ENCODE data around the gene CPPED1. TPM values are rescaled to one million over a fixed set of nuclear protein-coding genes. Genes with fewer than 3 reads are reported as not detected.
"Not testable (repeated sequence)": the region's sequence is repeated elsewhere in the genome, so short reads cannot be mapped to it uniquely, and the experiment has no call there.

CPPED1 gene
- total RNA-seq, 1 donor from 2014 or later = 6.3 TPM

GRCh38 chr16:12773221-12773620 is 30.5 kb downstream of the CPPED1 start:
- no peak overlapping the region for H3K9ac ChIP-seq (ENCODE audit: low read depth in 1 of 3, low read length in 3 of 3)
- H3K4me1 ChIP-seq (ENCODE audit: control insufficient read depth in 3 of 3, insufficient read depth in 3 of 3, low read length in 3 of 3) = no peaks in the 10 kb centered on the region
- H3K36me3 ChIP-seq (ENCODE audit: control insufficient read depth in 3 of 3, insufficient read depth in 3 of 3, low read length in 3 of 3) = peaks cover 0 to 5% (median 0%) of the 10 kb centered on the region in 3 donors
- H3K9me3 ChIP-seq (ENCODE audit: control insufficient read depth in 3 of 3, low read length in 3 of 3) = no peaks in the 10 kb centered on the region
- no peak overlapping the region for H3K4me3 ChIP-seq (ENCODE audit: low read length in 3 of 3)
- H3K27me3 ChIP-seq (ENCODE audit: control insufficient read depth in 3 of 3, insufficient read depth in 3 of 3, low read length in 3 of 3) = no peaks in the 10 kb centered on the region
- H3K27ac ChIP-seq (ENCODE audit: low read depth, low read length) = no peak overlapping the region

- H3K9me3 ChIP-seq (ENCODE audit: control insufficient read depth in 3 of 3, low read length in 3 of 3) = no peaks in the 10 kb centered on the region
- H3K9ac ChIP-seq (ENCODE audit: low read depth in 1 of 3, low read length in 3 of 3) = no peak overlapping the region
- no peaks in the 10 kb centered on the region for H3K27me3 ChIP-seq (ENCODE audit: control insufficient read depth in 3 of 3, insufficient read depth in 3 of 3, low read length in 3 of 3)
- H3K4me3 ChIP-seq (ENCODE audit: low read length in 3 of 3) = no peak overlapping the region
- H3K27ac ChIP-seq (ENCODE audit: low read depth, low read length) = no peak overlapping the region
- H3K4me1 ChIP-seq (ENCODE audit: control insufficient read depth in 3 of 3, insufficient read depth in 3 of 3, low read length in 3 of 3) = no peaks in the 10 kb centered on the region
- H3K36me3 ChIP-seq (ENCODE audit: control insufficient read depth in 3 of 3, insufficient read depth in 3 of 3, low read length in 3 of 3) = peaks cover 0 to 5% (median 0%) of the 10 kb centered on the region in 3 donors
Observed at GRCh38 chr16:12771341-12771798, 32.3 kb downstream of the CPPED1 start.

- no peaks in the 10 kb centered on the region for H3K36me3 ChIP-seq (ENCODE audit: control insufficient read depth in 3 of 3, insufficient read depth in 3 of 3, low read length in 3 of 3)
- H3K4me1 ChIP-seq (ENCODE audit: control insufficient read depth in 3 of 3, insufficient read depth in 3 of 3, low read length in 3 of 3) = no peaks in the 10 kb centered on the region
- no peaks in the 10 kb centered on the region for H3K27me3 ChIP-seq (ENCODE audit: control insufficient read depth in 3 of 3, insufficient read depth in 3 of 3, low read length in 3 of 3)
- H3K9ac ChIP-seq (ENCODE audit: low read depth in 1 of 3, low read length in 3 of 3) = no peak overlapping the region
- no peak overlapping the region for H3K4me3 ChIP-seq (ENCODE audit: low read length in 3 of 3)
- H3K9me3 ChIP-seq (ENCODE audit: control insufficient read depth in 3 of 3, low read length in 3 of 3) = no peaks in the 10 kb centered on the region
- H3K27ac ChIP-seq (ENCODE audit: low read depth, low read length) = no peak overlapping the region
Observed at GRCh38 chr16:12769525-12769924, 34.2 kb downstream of the CPPED1 start.

- no peaks in the 10 kb centered on the region for H3K4me1 ChIP-seq (ENCODE audit: control insufficient read depth in 3 of 3, insufficient read depth in 3 of 3, low read length in 3 of 3)
- H3K9ac ChIP-seq (ENCODE audit: low read depth in 1 of 3, low read length in 3 of 3) = no peak overlapping the region
- no peak overlapping the region for H3K27ac ChIP-seq (ENCODE audit: low read depth, low read length)
Observed at GRCh38 chr16:12767897-12768296, 35.8 kb downstream of the CPPED1 start.

GRCh38 chr16:12766853-12767252 is 36.8 kb downstream of the CPPED1 start:
- H3K4me3 ChIP-seq (ENCODE audit: low read length in 3 of 3) = no peak overlapping the region
- H3K9ac ChIP-seq (ENCODE audit: low read depth in 1 of 3, low read length in 3 of 3) = no peak overlapping the region
- H3K27ac ChIP-seq (ENCODE audit: low read depth, low read length) = no peak overlapping the region
- no peaks in the 10 kb centered on the region for H3K4me1 ChIP-seq (ENCODE audit: control insufficient read depth in 3 of 3, insufficient read depth in 3 of 3, low read length in 3 of 3)
- no peaks in the 10 kb centered on the region for H3K9me3 ChIP-seq (ENCODE audit: control insufficient read depth in 3 of 3, low read length in 3 of 3)
- H3K36me3 ChIP-seq (ENCODE audit: control insufficient read depth in 3 of 3, insufficient read depth in 3 of 3, low read length in 3 of 3) = no peaks in the 10 kb centered on the region
- no peaks in the 10 kb centered on the region for H3K27me3 ChIP-seq (ENCODE audit: control insufficient read depth in 3 of 3, insufficient read depth in 3 of 3, low read length in 3 of 3)

More at GRCh38 chr16:12767897-12768296, 35.8 kb downstream of the CPPED1 start:
- H3K4me3 ChIP-seq (ENCODE audit: low read length in 3 of 3) = no peak overlapping the region
- no peaks in the 10 kb centered on the region for H3K36me3 ChIP-seq (ENCODE audit: control insufficient read depth in 3 of 3, insufficient read depth in 3 of 3, low read length in 3 of 3)
- no peaks in the 10 kb centered on the region for H3K27me3 ChIP-seq (ENCODE audit: control insufficient read depth in 3 of 3, insufficient read depth in 3 of 3, low read length in 3 of 3)
- H3K9me3 ChIP-seq (ENCODE audit: control insufficient read depth in 3 of 3, low read length in 3 of 3) = no peaks in the 10 kb centered on the region

- H3K4me3 ChIP-seq (ENCODE audit: low read length in 3 of 3); H3K36me3 ChIP-seq (ENCODE audit: control insufficient read depth in 3 of 3, insufficient read depth in 3 of 3, low read length in 3 of 3); H3K27me3 ChIP-seq (ENCODE audit: control insufficient read depth in 3 of 3, insufficient read depth in 3 of 3, low read length in 3 of 3); H3K27ac ChIP-seq (ENCODE audit: low read depth, low read length); H3K9me3 ChIP-seq (ENCODE audit: control insufficient read depth in 3 of 3, low read length in 3 of 3); H3K9ac ChIP-seq (ENCODE audit: low read depth in 1 of 3, low read length in 3 of 3); H3K4me1 ChIP-seq (ENCODE audit: control insufficient read depth in 3 of 3, insufficient read depth in 3 of 3, low read length in 3 of 3): not testable (repeated sequence)
Observed at GRCh38 chr16:12766208-12766607, 37.5 kb downstream of the CPPED1 start.

- H3K9ac ChIP-seq (ENCODE audit: low read depth in 1 of 3, low read length in 3 of 3) = no peak overlapping the region
- H3K4me1 ChIP-seq (ENCODE audit: control insufficient read depth in 3 of 3, insufficient read depth in 3 of 3, low read length in 3 of 3) = no peaks in the 10 kb centered on the region
- no peaks in the 10 kb centered on the region for H3K9me3 ChIP-seq (ENCODE audit: control insufficient read depth in 3 of 3, low read length in 3 of 3)
- H3K27ac ChIP-seq (ENCODE audit: low read depth, low read length) = no peak overlapping the region
- H3K4me3 ChIP-seq (ENCODE audit: low read length in 3 of 3) = no peak overlapping the region
- no peaks in the 10 kb centered on the region for H3K27me3 ChIP-seq (ENCODE audit: control insufficient read depth in 3 of 3, insufficient read depth in 3 of 3, low read length in 3 of 3)
- H3K36me3 ChIP-seq (ENCODE audit: control insufficient read depth in 3 of 3, insufficient read depth in 3 of 3, low read length in 3 of 3) = no peaks in the 10 kb centered on the region
Observed at GRCh38 chr16:12764813-12765488, 38.7 kb downstream of the CPPED1 start.

GRCh38 chr16:12763517-12763916 is 40.2 kb downstream of the CPPED1 start:
- no peak overlapping the region for H3K4me3 ChIP-seq (ENCODE audit: low read length in 3 of 3)
- no peak overlapping the region for H3K9ac ChIP-seq (ENCODE audit: low read depth in 1 of 3, low read length in 3 of 3)
- no peaks in the 10 kb centered on the region for H3K4me1 ChIP-seq (ENCODE audit: control insufficient read depth in 3 of 3, insufficient read depth in 3 of 3, low read length in 3 of 3)
- no peaks in the 10 kb centered on the region for H3K36me3 ChIP-seq (ENCODE audit: control insufficient read depth in 3 of 3, insufficient read depth in 3 of 3, low read length in 3 of 3)
- H3K9me3 ChIP-seq (ENCODE audit: control insufficient read depth in 3 of 3, low read length in 3 of 3) = no peaks in the 10 kb centered on the region
- no peak overlapping the region for H3K27ac ChIP-seq (ENCODE audit: low read depth, low read length)
- H3K27me3 ChIP-seq (ENCODE audit: control insufficient read depth in 3 of 3, insufficient read depth in 3 of 3, low read length in 3 of 3) = no peaks in the 10 kb centered on the region

GRCh38 chr16:12760819-12761611 is 42.7 kb downstream of the CPPED1 start:
- H3K9ac ChIP-seq (ENCODE audit: low read depth in 1 of 3, low read length in 3 of 3) = no peak overlapping the region
- no peaks in the 10 kb centered on the region for H3K4me1 ChIP-seq (ENCODE audit: control insufficient read depth in 3 of 3, insufficient read depth in 3 of 3, low read length in 3 of 3)
- H3K36me3 ChIP-seq (ENCODE audit: control insufficient read depth in 3 of 3, insufficient read depth in 3 of 3, low read length in 3 of 3) = no peaks in the 10 kb centered on the region
- no peaks in the 10 kb centered on the region for H3K27me3 ChIP-seq (ENCODE audit: control insufficient read depth in 3 of 3, insufficient read depth in 3 of 3, low read length in 3 of 3)
- no peak overlapping the region for H3K4me3 ChIP-seq (ENCODE audit: low read length in 3 of 3)
- no peak overlapping the region for H3K27ac ChIP-seq (ENCODE audit: low read depth, low read length)
- no peaks in the 10 kb centered on the region for H3K9me3 ChIP-seq (ENCODE audit: control insufficient read depth in 3 of 3, low read length in 3 of 3)
